GM12872 (cell line): ENCODE measurements around the gene ELMO2.

ENCODE experiments used
- TF ChIP-seq, protein P1 (sequence below): IDR thresholded peaks from 3 replicates; pipeline ENCODE4 v1.5.1; 2011; ENCODE audit warnings: low read depth, mild to moderate bottlenecking, low read length, moderate library complexity; ENCODE audit not compliant: insufficient read depth

The ELMO2 gene

GRCh38 chr20:46342010-46342378 lies 64.4 kb downstream of the ELMO2 start:
- TF ChIP-seq, protein P1, sequence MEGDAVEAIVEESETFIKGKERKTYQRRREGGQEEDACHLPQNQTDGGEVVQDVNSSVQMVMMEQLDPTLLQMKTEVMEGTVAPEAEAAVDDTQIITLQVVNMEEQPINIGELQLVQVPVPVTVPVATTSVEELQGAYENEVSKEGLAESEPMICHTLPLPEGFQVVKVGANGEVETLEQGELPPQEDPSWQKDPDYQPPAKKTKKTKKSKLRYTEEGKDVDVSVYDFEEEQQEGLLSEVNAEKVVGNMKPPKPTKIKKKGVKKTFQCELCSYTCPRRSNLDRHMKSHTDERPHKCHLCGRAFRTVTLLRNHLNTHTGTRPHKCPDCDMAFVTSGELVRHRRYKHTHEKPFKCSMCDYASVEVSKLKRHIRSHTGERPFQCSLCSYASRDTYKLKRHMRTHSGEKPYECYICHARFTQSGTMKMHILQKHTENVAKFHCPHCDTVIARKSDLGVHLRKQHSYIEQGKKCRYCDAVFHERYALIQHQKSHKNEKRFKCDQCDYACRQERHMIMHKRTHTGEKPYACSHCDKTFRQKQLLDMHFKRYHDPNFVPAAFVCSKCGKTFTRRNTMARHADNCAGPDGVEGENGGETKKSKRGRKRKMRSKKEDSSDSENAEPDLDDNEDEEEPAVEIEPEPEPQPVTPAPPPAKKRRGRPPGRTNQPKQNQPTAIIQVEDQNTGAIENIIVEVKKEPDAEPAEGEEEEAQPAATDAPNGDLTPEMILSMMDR = no peak

- TF ChIP-seq, protein P1 = no peak
These were observed 65.1 kb downstream of the ELMO2 start for GRCh38 chr20:46341074-46342009.

GRCh38 chr20:46339037-46339436 lies 67.4 kb downstream of the ELMO2 start:
- TF ChIP-seq, protein P1 = no peak

DNA sequence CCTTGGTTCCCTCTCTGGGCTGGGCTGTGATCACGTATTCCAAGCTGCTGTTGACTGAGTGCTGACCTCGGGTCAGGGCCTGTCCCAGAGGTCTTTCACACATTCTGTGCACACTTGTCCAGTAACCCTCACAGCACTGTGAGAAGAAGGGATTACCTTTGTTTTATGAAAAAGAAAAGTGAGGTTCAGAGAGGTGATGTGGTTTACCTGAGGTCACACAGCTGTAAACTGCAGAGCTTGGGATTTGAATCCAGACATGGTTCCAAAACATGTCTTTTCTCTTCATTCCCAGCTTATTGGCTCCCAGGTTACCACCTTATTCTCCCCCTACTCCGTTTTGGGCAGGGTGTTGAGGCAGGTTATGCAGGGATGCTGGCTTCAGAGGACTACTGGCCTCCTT lies 69.7 kb downstream of the ELMO2 start:
- TF ChIP-seq, protein P1 = no peak

DNA sequence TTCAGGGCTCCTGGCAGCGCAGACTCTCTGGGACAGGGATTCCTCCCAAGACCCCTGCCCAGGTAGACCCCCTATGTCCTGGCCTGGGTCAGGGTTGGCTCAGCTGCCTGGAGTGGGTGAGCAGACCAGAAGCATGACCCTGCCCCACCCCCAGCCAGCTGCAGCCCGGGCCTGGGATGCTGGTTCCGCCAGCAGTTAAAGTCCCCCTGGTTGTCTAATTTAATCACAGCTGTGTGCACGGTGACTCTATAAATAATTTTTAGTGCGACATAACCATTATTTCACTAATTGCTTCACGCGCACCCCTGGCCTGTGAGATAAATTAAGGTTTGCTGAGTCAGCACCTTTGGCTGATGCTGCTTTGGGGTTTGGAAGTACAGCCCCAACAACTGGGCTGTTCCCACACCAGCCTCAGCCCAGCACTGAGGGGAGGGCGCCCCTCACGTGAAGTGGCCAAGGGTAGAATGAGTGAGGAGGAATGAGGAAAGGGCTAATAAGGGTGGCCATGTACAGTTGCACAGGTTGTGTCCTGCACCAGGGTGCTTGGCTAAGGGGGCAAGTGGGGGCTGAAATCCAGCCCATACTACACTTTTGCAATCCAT lies 72.0 kb downstream of the ELMO2 start:
- TF ChIP-seq, protein P1 = no peak

DNA sequence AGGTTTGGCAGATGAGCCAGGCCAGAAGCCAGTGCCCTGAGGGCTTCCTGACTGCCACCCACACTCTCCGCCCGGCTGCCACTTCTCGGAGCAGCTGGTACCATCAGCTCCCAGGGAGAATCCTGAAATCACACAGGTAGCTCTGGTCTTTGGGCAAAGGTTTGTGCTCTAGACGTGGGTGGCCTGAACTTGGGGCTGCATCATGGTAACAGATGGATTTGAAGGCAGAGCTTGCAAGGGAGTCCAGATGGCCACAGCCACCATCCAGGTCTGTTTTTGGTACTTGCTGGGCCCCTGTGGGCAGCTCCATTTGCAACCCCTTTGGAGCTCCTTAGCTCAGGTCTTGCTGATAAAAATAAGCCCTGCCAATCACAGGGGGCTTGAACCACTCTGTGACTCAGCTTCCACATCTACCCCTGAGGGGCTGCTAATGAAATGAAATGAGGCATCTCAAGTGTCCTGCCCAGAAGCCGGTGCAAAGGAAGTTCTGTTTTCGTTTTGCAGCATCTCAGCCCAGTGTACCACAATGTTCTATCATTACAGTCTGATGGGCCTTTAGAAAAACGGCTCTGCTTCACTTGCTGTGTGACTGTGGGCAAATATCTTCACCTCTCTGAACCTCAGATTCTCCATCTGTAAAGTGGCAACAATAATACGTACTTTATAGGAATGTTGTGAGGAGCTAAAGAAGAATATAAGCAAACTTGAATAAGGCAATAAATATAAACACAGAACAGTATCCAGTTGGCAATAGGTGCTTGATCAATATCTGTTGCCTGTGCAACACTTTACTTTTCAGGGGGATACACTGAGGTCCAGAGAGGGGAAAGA lies 73.0 kb downstream of the ELMO2 start:
- TF ChIP-seq, protein P1 = no peak
